Prostate gland (tissue), 2 donors: ENCODE measurements around the gene CLGN. TPM values are rescaled to one million over a fixed set of nuclear protein-coding genes. Genes with fewer than 3 reads are reported as not detected.
A peak's percentile ranks its signal among the peaks of the same experiment; 100 is the strongest.

Experiments
- DNase-seq: peaks from one replicate; pipeline ENCODE4 v3.0.0-alpha.2; 2019; ENCODE audit warnings: low spot score
- H3K27ac ChIP-seq, 2 donors: fragments of 200-600 bp; sonication (generic); 2 replicates each; pipeline ENCODE4 v1.5.1; 2017 to 2019
- H3K27me3 ChIP-seq: fragments of 200-600 bp; sonication (generic); replicated peaks from 2 replicates; pipeline ENCODE4 v1.5.1; 2019; ENCODE audit not compliant: insufficient read depth
- H3K36me3 ChIP-seq, 2 donors: fragments of 200-600 bp; sonication (generic); 1 replicate in 1 of 2; 2 replicates in 1 of 2; pipeline versions ENCODE4 v1.5.1 to v1.8.1; 2017 to 2019
- H3K4me1 ChIP-seq: fragments of 200-600 bp; sonication (generic); replicated peaks from 2 replicates; pipeline ENCODE4 v1.5.1; 2019
- H3K4me3 ChIP-seq, 2 donors: fragments of 200-600 bp; sonication (generic); 2 replicates each; pipeline ENCODE4 v1.5.1; 2017 to 2019
- H3K9me3 ChIP-seq: fragments of 200-600 bp; sonication (generic); 2 replicates; pipeline ENCODE4 v1.5.1; 2017
- CTCF ChIP-seq, 4 experiments: fragments of 200-600 bp in 2 of 4; fragments of 450-650 bp in 2 of 4; sonication (generic) in 2 of 4; IDR thresholded peaks; 1 replicate in 3 of 4; 2 replicates in 1 of 4; pipeline ENCODE4 v1.5.1; 2016 to 2019; ENCODE audit warnings: antibody characterized with exemption in 4 of 4, mild to moderate bottlenecking in 2 of 4, moderate library complexity in 2 of 4
- POLR2A ChIP-seq: fragments of 450-650 bp; IDR thresholded peaks from one replicate; pipeline ENCODE4 v1.6.1; 2016; ENCODE audit warnings: antibody characterized with exemption, mild to moderate bottlenecking
- POLR2AphosphoS5 ChIP-seq: sonication (generic); formaldehyde crosslinking; IDR thresholded peaks from one replicate; pipeline ENCODE4 v1.6.1; 2017; ENCODE audit warnings: antibody characterized with exemption
- WGBS: methylation state at CpG from one replicate; pipeline ENCODE4 v1.1.5; 2018; 5-methylcytosine and 5-hydroxymethylcytosine counted together
- intact Hi-C: fragments of 100-400 bp; cut with DNase I; formaldehyde crosslinking; loops from one replicate; pipeline ENCODE4 v1.14.2; 2022
- total RNA-seq, 2 donors: library from RNA; depleted of rRNA; stranded (reverse); fragments of >200 nt; gene quantifications; one replicate each; pipeline ENCODE4 v1.1.0, GENCODE V29; 2016

Gene CLGN
- total RNA-seq, 2 donors from 2014 or later: 20.7 to 42.1 TPM

- Histone ChIP-seq H3K36me3 (no peaks in the 10 kb centered on the region), H3K9me3 (no peaks in the 10 kb centered on the region), H3K4me3 (no peak overlapping the region), H3K4me1 (no peaks in the 10 kb centered on the region), H3K27me3 (no peaks in the 10 kb centered on the region), H3K27ac (no peak overlapping the region)
- TF ChIP-seq POLR2AphosphoS5: no peak
- no peak for TF ChIP-seq POLR2A
- TF ChIP-seq CTCF (IDR thresholded peaks at IDR 0.05): no peak
- WGBS: 41% methylated on average over 1 of the region's 1 CpG
- DNase-seq: no peak
- intact Hi-C loops: loop anchor here (5.0 kb wide), 1 partner anchor 254 kb away; no protein-coding TSS in a partner anchor
Observed at GRCh38 chr4:140358281-140358680, 69.2 kb downstream of the CLGN start.

- TF ChIP-seq POLR2AphosphoS5: no peak
- no peak for TF ChIP-seq POLR2A
- TF ChIP-seq CTCF (IDR thresholded peaks at IDR 0.05): no peak
- WGBS: 83% methylated on average over 3 of the region's 3 CpGs
- Histone ChIP-seq H3K9me3 (no peaks in the 10 kb centered on the region), H3K36me3 (no peaks in the 10 kb centered on the region), H3K27me3 (no peaks in the 10 kb centered on the region), H3K4me3 (no peak overlapping the region), H3K27ac (no peak overlapping the region), H3K4me1 (no peaks in the 10 kb centered on the region)
- intact Hi-C loops: loop anchor here (5.0 kb wide), 1 partner anchor 254 kb away; no protein-coding TSS in a partner anchor
- no peak for DNase-seq
Observed at GRCh38 chr4:140357868-140358267, 69.6 kb downstream of the CLGN start.

GRCh38 chr4:140355288-140355687 is 72.2 kb downstream of the CLGN start:
- Histone ChIP-seq H3K27me3 (no peaks in the 10 kb centered on the region), H3K9me3 (no peaks in the 10 kb centered on the region), H3K27ac (no peak overlapping the region), H3K4me1 (no peaks in the 10 kb centered on the region), H3K36me3 (no peaks in the 10 kb centered on the region), H3K4me3 (no peak overlapping the region)
- 58% methylated on average over 1 of the region's 1 CpG for whole genome bisulfite sequencing
- DNase-seq: no peak
- TF ChIP-seq POLR2AphosphoS5 (no peak), POLR2A (no peak), CTCF (IDR thresholded peaks at IDR 0.05) (no peak)
- intact Hi-C loops: loop anchor here (5.0 kb wide), 1 partner anchor 257 kb away; no protein-coding TSS in a partner anchor

GRCh38 chr4:140353786-140354185 is 73.7 kb downstream of the CLGN start:
- Histone ChIP-seq H3K36me3 (no peaks in the 10 kb centered on the region), H3K27me3 (no peaks in the 10 kb centered on the region), H3K27ac (peak overlapping the region in 1 of 2 donors; percentile 11), H3K4me1 (no peaks in the 10 kb centered on the region), H3K4me3 (no peak overlapping the region), H3K9me3 (no peaks in the 10 kb centered on the region)
- WGBS: 13% methylated on average over 6 of the region's 6 CpGs
- intact Hi-C loops: no loop called here
- DNase-seq: no peak
- TF ChIP-seq CTCF (IDR thresholded peaks at IDR 0.05) (no peak), POLR2AphosphoS5 (no peak), POLR2A (no peak)
